ENCODE measurements around the gene PTPN1.

PTPN1 gene

GRCh38 chr20:50516935-50517816, 7.0 kb downstream of the PTPN1 start:
- peaks cover 0 to 2% of the 10 kb centered on the region in 2 experiments; a peak in 1 of 3 replicates for H3K36me3 ChIP-seq (ENCODE audit: control insufficient read depth in 2 of 2, insufficient read depth in 1 of 2, low read length in 2 of 2)
- H3K9me3 ChIP-seq (ENCODE audit: control insufficient read depth, insufficient read depth, low read depth, low read length): no peaks in the 10 kb centered on the region
- ChIA-PET CTCF (interaction anchor here (0.7 to 1.4 kb wide), 4 partner anchors 13 to 63 kb away, joined by 3 to 5 read pairs (median 4); no protein-coding TSS in a partner anchor), POLR2A (no interaction called here)
- H3K4me3 ChIP-seq (ENCODE audit: low read depth, low read length): no peak overlapping the region
- peaks cover 30% of the 10 kb centered on the region for H3K4me1 ChIP-seq (ENCODE audit: control insufficient read depth, insufficient read depth, low read length)
- H3K27ac ChIP-seq (ENCODE audit: extremely low read depth, low read depth, low read length): no peak overlapping the region
- 0 out of 2 replicates have a peak, but pooled peaks have one; percentile 33 for TF ChIP-seq ZBTB17 (tag by site-specific recombination; IDR thresholded peaks at IDR 0.05)
- no peak for TF ChIP-seq ZNF23 (tag by site-specific recombination; IDR thresholded peaks at IDR 0.05; ENCODE audit: borderline replicate concordance)
- 0 out of 2 replicates have a peak, but pooled peaks have one; percentile 30 for TF ChIP-seq ZNF600 (tag by site-specific recombination; IDR thresholded peaks at IDR 0.05)
- no peak for TF ChIP-seq SP2 (tag by site-specific recombination; IDR thresholded peaks at IDR 0.05)
- no peak for TF ChIP-seq MYNN (tag by site-specific recombination; IDR thresholded peaks at IDR 0.05; ENCODE audit: borderline replicate concordance)
- no peak for TF ChIP-seq YY2 (tag by site-specific recombination; IDR thresholded peaks at IDR 0.05)
- TF ChIP-seq AEBP2 (tag by site-specific recombination; IDR thresholded peaks at IDR 0.05; ENCODE audit: borderline replicate concordance): no peak
- no peak for TF ChIP-seq ZNF777 (tag by site-specific recombination; IDR thresholded peaks at IDR 0.05; ENCODE audit: borderline replicate concordance)
- no peak for TF ChIP-seq ZNF146 (tag by site-specific recombination; IDR thresholded peaks at IDR 0.05)
- no peak for TF ChIP-seq HOXD13 (CRISPR knock-in tag; IDR thresholded peaks at IDR 0.05; ENCODE audit: borderline replicate concordance)
- no peak for TF ChIP-seq PATZ1 (tag by site-specific recombination; IDR thresholded peaks at IDR 0.05)
- TF ChIP-seq ZNF26 (tag by site-specific recombination; IDR thresholded peaks at IDR 0.05): no peak
- TF ChIP-seq ZNF394 (tag by site-specific recombination; IDR thresholded peaks at IDR 0.05; ENCODE audit: borderline replicate concordance): no peak
- TF ChIP-seq KLF1 (tag by site-specific recombination; IDR thresholded peaks at IDR 0.05): no peak
- TF ChIP-seq ZNF513 (tag by site-specific recombination; IDR thresholded peaks at IDR 0.05): no peak
- no peak for TF ChIP-seq MZF1 (tag by site-specific recombination; IDR thresholded peaks at IDR 0.05; ENCODE audit: borderline replicate concordance)
- no peak for TF ChIP-seq ZNF585B (tag by site-specific recombination; IDR thresholded peaks at IDR 0.05)
- peak; percentile 12; the same call in 1 of the 2 replicates for TF ChIP-seq ZBTB44 (tag by site-specific recombination; IDR thresholded peaks at IDR 0.05)
- TF ChIP-seq ZNF335 (tag by site-specific recombination; conservative IDR thresholded peaks at IDR 0.05): no peak
- TF ChIP-seq ZNF48 (tag by site-specific recombination; IDR thresholded peaks at IDR 0.05): no peak
- no peak for TF ChIP-seq ZFP37 (tag by site-specific recombination; IDR thresholded peaks at IDR 0.05)
- TF ChIP-seq ZXDB (tag by site-specific recombination; IDR thresholded peaks at IDR 0.05): peak; percentile 31; the same call in 1 of the 2 replicates
- no peak for TF ChIP-seq ZNF518A (tag by site-specific recombination; conservative IDR thresholded peaks at IDR 0.05; ENCODE audit: low read depth)
